ENCODE measurements around the gene JAZF1. TPM values are rescaled to one million over a fixed set of nuclear protein-coding genes. Genes with fewer than 3 reads are reported as not detected.

Gene JAZF1
- polyA plus RNA-seq, 4 donors = 0.67 to 4.6 (median 3.5) TPM

DNA sequence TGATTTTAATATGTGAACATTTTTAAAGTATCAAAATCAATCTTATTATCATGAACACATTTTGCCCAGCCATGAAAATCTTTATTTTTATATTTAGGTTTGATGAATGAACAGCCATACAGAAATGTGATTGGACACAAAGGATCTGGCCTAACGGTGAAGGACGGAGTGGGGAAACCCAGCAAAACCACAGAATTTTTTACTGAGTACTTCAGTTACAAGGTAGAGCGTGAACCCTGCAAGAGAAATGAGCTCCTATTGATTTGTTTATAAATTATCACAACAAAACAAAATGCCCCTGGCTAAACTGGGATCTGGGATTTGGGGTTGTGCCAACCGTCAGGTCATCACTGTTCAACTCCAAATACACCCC is 118.8 kb downstream of the JAZF1 start:
- no peak for DNase-seq
- Histone ChIP-seq H3K4me1 (ENCODE audit: control insufficient read depth in 3 of 3, insufficient read depth in 2 of 3, low read depth in 1 of 3, low read length in 2 of 3) (peaks cover 0 to 7% (median 0%) of the 10 kb centered on the region in 3 donors), H3K27ac (ENCODE audit: low read depth in 1 of 3, low read length in 2 of 3) (no peak overlapping the region), H3K27me3 (ENCODE audit: control insufficient read depth in 3 of 3, insufficient read depth in 3 of 3, low read length in 3 of 3) (no peaks in the 10 kb centered on the region), H3K9me3 (ENCODE audit: control insufficient read depth in 2 of 2, insufficient read depth in 1 of 2, low read depth in 1 of 2, low read length in 1 of 2) (no peaks in the 10 kb centered on the region), H3K36me3 (ENCODE audit: control insufficient read depth in 3 of 3, insufficient read depth in 2 of 3, low read depth in 1 of 3, low read length in 3 of 3) (no peaks in the 10 kb centered on the region), H3K4me3 (ENCODE audit: low read depth in 1 of 3, low read length in 3 of 3) (no peak overlapping the region)
- FAIRE-seq = no peak
- 76 to 82% (median 76%) methylated on average over 4 of the region's 4 CpGs for WGBS, 3 donors

DNA sequence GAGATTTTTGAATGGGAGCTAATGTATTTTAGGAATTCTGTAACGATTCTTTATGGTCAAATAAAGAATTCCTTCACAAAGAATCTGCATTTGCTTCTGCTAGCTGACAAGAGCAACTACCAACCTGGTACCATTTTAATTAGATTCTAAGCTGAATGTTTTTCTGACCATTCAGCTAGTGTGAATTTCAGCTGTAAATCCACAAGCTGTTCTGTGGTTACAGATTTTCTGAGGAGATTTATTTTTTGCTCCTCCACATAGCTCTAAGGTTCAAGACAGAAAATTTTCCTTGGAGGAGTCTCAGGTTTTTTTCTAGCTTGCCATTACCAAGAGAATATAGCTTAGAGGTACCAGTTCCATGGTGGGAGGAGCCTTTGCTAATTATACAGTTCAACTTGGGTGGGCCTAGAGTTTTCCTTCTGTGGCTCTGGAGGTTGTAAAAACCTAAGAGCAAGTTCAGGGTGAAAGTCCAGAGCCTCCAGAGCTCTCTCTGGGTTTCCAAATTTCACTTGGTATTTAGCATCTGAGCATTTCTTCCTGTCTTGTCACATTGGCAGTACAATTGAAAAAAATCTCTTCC is 120.1 kb downstream of the JAZF1 start:
- no peak for FAIRE-seq

DNA sequence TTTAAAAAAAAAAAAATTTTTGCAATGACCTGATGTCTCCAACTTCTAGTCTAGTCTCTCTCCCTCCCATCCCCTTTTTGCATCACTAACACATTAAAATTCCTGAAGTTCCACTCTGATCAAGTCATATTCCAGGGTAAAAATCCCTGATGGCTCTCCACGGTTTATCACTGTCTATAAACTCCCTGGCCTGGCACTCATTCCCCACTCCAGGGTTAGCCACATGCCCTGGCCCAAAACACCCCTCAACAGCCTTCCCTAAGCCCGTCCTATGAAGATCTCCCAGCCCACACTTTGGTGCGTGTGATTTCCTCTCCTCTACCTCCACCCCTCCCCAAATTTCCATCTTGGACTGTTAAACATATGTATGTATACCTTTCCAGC is 125.4 kb downstream of the JAZF1 start:
- FAIRE-seq = no peak
- Histone ChIP-seq H3K27me3 (ENCODE audit: control insufficient read depth in 3 of 3, insufficient read depth in 3 of 3, low read length in 3 of 3) (no peaks in the 10 kb centered on the region), H3K9me3 (ENCODE audit: control insufficient read depth in 2 of 2, insufficient read depth in 1 of 2, low read depth in 1 of 2, low read length in 1 of 2) (no peaks in the 10 kb centered on the region), H3K4me3 (ENCODE audit: low read depth in 1 of 3, low read length in 3 of 3) (no peak overlapping the region), H3K4me1 (ENCODE audit: control insufficient read depth in 3 of 3, insufficient read depth in 2 of 3, low read depth in 1 of 3, low read length in 2 of 3) (peaks cover 0 to 13% (median 0%) of the 10 kb centered on the region in 3 donors), H3K27ac (ENCODE audit: low read depth in 1 of 3, low read length in 2 of 3) (no peak overlapping the region), H3K36me3 (ENCODE audit: control insufficient read depth in 3 of 3, insufficient read depth in 2 of 3, low read depth in 1 of 3, low read length in 3 of 3) (no peaks in the 10 kb centered on the region)
- no peak for DNase-seq
- WGBS, 3 donors = 63 to 77% (median 67%) methylated on average over 3 of the region's 3 CpGs

More for the DNA sequence above, 120.1 kb downstream of the JAZF1 start:
- no peak overlapping the region for H3K27ac ChIP-seq (ENCODE audit: low read depth in 1 of 3, low read length in 2 of 3)
- 33 to 62% (median 37%) methylated on average over 1 of the region's 1 CpG for WGBS, 3 donors
- no peak overlapping the region for H3K4me3 ChIP-seq (ENCODE audit: low read depth in 1 of 3, low read length in 3 of 3)
- H3K36me3 ChIP-seq (ENCODE audit: control insufficient read depth in 3 of 3, insufficient read depth in 2 of 3, low read depth in 1 of 3, low read length in 3 of 3) = no peaks in the 10 kb centered on the region
- peaks cover 0 to 18% (median 0%) of the 10 kb centered on the region in 3 donors for H3K4me1 ChIP-seq (ENCODE audit: control insufficient read depth in 3 of 3, insufficient read depth in 2 of 3, low read depth in 1 of 3, low read length in 2 of 3)
- H3K9me3 ChIP-seq (ENCODE audit: control insufficient read depth in 2 of 2, insufficient read depth in 1 of 2, low read depth in 1 of 2, low read length in 1 of 2) = no peaks in the 10 kb centered on the region
- no peak for DNase-seq
- no peaks in the 10 kb centered on the region for H3K27me3 ChIP-seq (ENCODE audit: control insufficient read depth in 3 of 3, insufficient read depth in 3 of 3, low read length in 3 of 3)

DNA sequence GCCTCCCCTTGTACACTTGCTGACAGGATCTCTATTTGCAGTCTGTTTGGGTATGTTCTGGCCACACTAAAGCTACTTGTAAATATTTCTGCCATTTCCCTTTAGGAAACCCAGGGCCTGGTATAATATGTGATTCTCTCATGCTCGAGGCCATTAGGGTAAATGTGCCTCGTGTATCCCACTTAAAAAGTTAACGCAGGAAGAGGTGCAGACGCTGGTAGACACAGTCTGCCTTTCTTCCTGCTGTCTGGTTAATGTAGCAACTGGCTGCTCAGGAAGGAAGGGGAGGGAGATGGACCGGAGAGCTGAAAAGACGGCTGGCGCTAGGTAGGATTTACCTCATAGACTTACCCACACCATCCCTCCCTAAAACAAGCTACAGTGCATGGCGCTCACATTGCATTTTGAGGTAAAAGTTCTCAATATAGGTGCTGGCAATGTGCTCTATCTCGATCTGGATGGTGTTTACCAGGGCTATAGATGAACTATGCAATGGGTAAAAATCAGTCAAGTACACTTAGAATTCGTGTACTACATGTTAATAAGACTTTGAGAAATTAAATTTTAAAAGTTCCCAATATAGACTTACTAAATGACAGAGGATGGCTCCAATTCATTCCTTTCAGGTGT is 125.9 kb downstream of the JAZF1 start:
- H3K36me3 ChIP-seq (ENCODE audit: control insufficient read depth in 3 of 3, insufficient read depth in 2 of 3, low read depth in 1 of 3, low read length in 3 of 3) = no peaks in the 10 kb centered on the region
- H3K9me3 ChIP-seq (ENCODE audit: control insufficient read depth in 2 of 2, insufficient read depth in 1 of 2, low read depth in 1 of 2, low read length in 1 of 2) = no peaks in the 10 kb centered on the region
- H3K4me1 ChIP-seq (ENCODE audit: control insufficient read depth in 3 of 3, insufficient read depth in 2 of 3, low read depth in 1 of 3, low read length in 2 of 3) = peaks cover 0 to 13% (median 0%) of the 10 kb centered on the region in 3 donors
- no peak overlapping the region for H3K4me3 ChIP-seq (ENCODE audit: low read depth in 1 of 3, low read length in 3 of 3)
- FAIRE-seq (no peak), DNase-seq (no peak)
- H3K27me3 ChIP-seq (ENCODE audit: control insufficient read depth in 3 of 3, insufficient read depth in 3 of 3, low read length in 3 of 3) = no peaks in the 10 kb centered on the region
- 68 to 79% (median 68%) methylated on average over 10 of the region's 10 CpGs for WGBS, 3 donors
- no peak overlapping the region for H3K27ac ChIP-seq (ENCODE audit: low read depth in 1 of 3, low read length in 2 of 3)

DNA sequence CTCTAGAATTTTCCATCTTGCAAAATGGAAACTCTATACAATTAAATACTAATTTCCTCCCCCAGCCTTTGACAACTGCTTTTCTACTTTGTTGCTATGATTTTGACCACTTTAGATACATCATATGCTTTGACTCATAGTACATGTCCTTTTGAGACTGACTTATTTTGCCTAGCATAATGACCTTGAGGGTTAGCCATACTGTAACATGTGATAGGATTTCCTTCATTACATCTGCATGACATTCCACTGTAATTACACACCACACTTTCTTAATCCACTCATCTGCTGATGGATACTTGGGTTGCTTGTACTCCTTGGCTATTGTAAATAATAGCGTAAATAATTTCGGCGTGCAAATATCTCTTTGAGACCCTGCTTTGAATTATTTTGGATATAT is 127.7 kb downstream of the JAZF1 start:
- no peak for FAIRE-seq
- no peak overlapping the region for H3K27ac ChIP-seq (ENCODE audit: low read depth in 1 of 3, low read length in 2 of 3)
- no peak overlapping the region for H3K4me3 ChIP-seq (ENCODE audit: low read depth in 1 of 3, low read length in 3 of 3)
- peaks cover 0 to 13% (median 0%) of the 10 kb centered on the region in 3 donors for H3K4me1 ChIP-seq (ENCODE audit: control insufficient read depth in 3 of 3, insufficient read depth in 2 of 3, low read depth in 1 of 3, low read length in 2 of 3)
- DNase-seq = no peak
- WGBS, 3 donors = 74 to 97% (median 93%) methylated on average over 3 of the region's 3 CpGs
- no peaks in the 10 kb centered on the region for H3K36me3 ChIP-seq (ENCODE audit: control insufficient read depth in 3 of 3, insufficient read depth in 2 of 3, low read depth in 1 of 3, low read length in 3 of 3)
- no peaks in the 10 kb centered on the region for H3K27me3 ChIP-seq (ENCODE audit: control insufficient read depth in 3 of 3, insufficient read depth in 3 of 3, low read length in 3 of 3)
- H3K9me3 ChIP-seq (ENCODE audit: control insufficient read depth in 2 of 2, insufficient read depth in 1 of 2, low read depth in 1 of 2, low read length in 1 of 2) = no peaks in the 10 kb centered on the region

DNA sequence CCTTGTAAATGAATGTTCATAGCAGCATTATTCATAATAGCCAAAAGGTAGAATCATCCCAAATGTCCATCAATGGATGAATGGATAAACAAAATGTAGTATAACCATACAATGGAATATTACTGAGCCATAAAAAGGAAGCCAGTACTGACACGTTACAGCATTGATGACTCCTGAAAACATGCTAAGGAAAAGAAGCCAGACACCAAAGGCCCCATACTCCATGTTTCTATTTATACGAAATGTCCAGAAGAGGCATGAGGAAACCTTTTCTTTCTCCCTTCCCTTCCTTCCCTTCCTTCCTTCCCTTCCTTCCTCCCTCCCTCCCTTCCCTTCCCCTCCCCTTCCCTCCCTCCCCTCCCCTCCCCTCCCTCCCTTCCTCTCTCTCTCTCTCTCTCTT is 131.9 kb downstream of the JAZF1 start:
- no peaks in the 10 kb centered on the region for H3K36me3 ChIP-seq (ENCODE audit: control insufficient read depth in 3 of 3, insufficient read depth in 2 of 3, low read depth in 1 of 3, low read length in 3 of 3)
- 88 to 92% (median 89%) methylated on average over 2 of the region's 2 CpGs for WGBS, 3 donors
- H3K4me1 ChIP-seq (ENCODE audit: control insufficient read depth in 3 of 3, insufficient read depth in 2 of 3, low read depth in 1 of 3, low read length in 2 of 3) = no peaks in the 10 kb centered on the region
- DNase-seq = no peak
- no peaks in the 10 kb centered on the region for H3K9me3 ChIP-seq (ENCODE audit: control insufficient read depth in 2 of 2, insufficient read depth in 1 of 2, low read depth in 1 of 2, low read length in 1 of 2)
- H3K4me3 ChIP-seq (ENCODE audit: low read depth in 1 of 3, low read length in 3 of 3) = no peak overlapping the region
- H3K27me3 ChIP-seq (ENCODE audit: control insufficient read depth in 3 of 3, insufficient read depth in 3 of 3, low read length in 3 of 3) = no peaks in the 10 kb centered on the region
- FAIRE-seq = no peak
- no peak overlapping the region for H3K27ac ChIP-seq (ENCODE audit: low read depth in 1 of 3, low read length in 2 of 3)

DNA sequence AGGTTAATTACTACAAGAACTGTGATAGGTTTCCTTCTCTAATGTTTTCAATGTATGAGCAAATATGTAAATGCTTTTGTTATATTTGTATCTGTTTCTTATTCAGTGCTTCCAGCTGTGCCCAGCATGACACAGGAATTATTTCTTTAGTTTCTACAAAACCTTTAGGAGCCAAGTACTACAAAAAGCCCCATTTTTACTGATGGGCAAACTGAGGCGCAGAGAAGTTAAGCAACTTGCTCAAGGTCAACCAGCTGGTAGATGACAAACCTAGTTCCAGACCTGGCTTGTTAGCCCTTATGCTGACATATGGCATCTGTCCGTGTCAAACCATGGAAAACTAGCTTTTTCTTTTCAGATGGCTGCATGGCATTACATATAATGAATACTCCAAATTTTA is 134.6 kb downstream of the JAZF1 start:
- Histone ChIP-seq H3K4me1 (ENCODE audit: control insufficient read depth in 3 of 3, insufficient read depth in 2 of 3, low read depth in 1 of 3, low read length in 2 of 3) (no peaks in the 10 kb centered on the region), H3K4me3 (ENCODE audit: low read depth in 1 of 3, low read length in 3 of 3) (no peak overlapping the region), H3K36me3 (ENCODE audit: control insufficient read depth in 3 of 3, insufficient read depth in 2 of 3, low read depth in 1 of 3, low read length in 3 of 3) (no peaks in the 10 kb centered on the region), H3K27ac (ENCODE audit: low read depth in 1 of 3, low read length in 2 of 3) (no peak overlapping the region), H3K9me3 (ENCODE audit: control insufficient read depth in 2 of 2, insufficient read depth in 1 of 2, low read depth in 1 of 2, low read length in 1 of 2) (no peaks in the 10 kb centered on the region), H3K27me3 (ENCODE audit: control insufficient read depth in 3 of 3, insufficient read depth in 3 of 3, low read length in 3 of 3) (no peaks in the 10 kb centered on the region)
- 80 to 96% (median 86%) methylated on average over 2 of the region's 2 CpGs for WGBS, 3 donors
- no peak for DNase-seq
- no peak for FAIRE-seq

DNA sequence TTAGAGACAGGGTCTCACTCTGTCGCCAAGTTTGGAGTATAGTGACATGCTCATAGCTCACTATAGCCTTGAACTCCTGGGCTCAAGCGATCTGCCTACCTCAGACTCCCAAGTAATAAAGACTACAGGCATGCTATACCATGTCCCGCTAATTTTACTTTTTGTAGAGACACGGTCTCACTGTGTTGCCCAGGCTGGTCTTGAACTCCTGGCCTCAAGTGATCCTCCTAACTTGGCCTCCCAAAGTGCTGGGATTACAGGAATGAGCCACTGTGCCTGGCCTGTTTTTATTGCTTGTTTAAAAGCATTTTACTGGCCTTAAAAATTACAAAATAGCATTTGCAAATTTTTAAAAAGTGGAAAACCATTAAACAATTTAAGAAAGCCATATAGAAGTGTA is 135.0 kb downstream of the JAZF1 start:
- Histone ChIP-seq H3K27ac (ENCODE audit: low read depth in 1 of 3, low read length in 2 of 3) (no peak overlapping the region), H3K27me3 (ENCODE audit: control insufficient read depth in 3 of 3, insufficient read depth in 3 of 3, low read length in 3 of 3) (no peaks in the 10 kb centered on the region), H3K4me3 (ENCODE audit: low read depth in 1 of 3, low read length in 3 of 3) (no peak overlapping the region), H3K4me1 (ENCODE audit: control insufficient read depth in 3 of 3, insufficient read depth in 2 of 3, low read depth in 1 of 3, low read length in 2 of 3) (no peaks in the 10 kb centered on the region), H3K36me3 (ENCODE audit: control insufficient read depth in 3 of 3, insufficient read depth in 2 of 3, low read depth in 1 of 3, low read length in 3 of 3) (no peaks in the 10 kb centered on the region), H3K9me3 (ENCODE audit: control insufficient read depth in 2 of 2, insufficient read depth in 1 of 2, low read depth in 1 of 2, low read length in 1 of 2) (no peaks in the 10 kb centered on the region)
- DNase-seq (no peak), FAIRE-seq (no peak)
- WGBS, 3 donors = 89 to 95% (median 90%) methylated on average over 4 of the region's 4 CpGs

DNA sequence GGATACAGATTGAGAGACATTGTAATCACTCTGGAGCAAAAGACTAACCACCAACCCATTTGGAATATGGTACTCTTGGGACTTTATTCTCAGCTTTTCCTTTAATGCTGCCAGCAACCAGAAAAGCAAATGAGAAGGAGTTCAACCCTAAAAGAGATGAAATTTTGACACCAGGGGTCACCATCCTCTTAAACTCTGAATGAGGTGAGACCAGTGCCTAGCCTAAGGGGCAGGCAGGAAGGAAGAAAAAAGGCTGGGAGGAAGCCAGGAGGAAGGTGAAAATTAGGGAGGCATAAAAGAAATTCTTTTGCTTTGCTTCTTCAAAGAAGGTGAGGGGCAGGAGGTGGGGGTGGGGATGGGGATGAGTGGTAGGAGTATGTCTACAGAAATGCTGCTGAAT is 135.8 kb downstream of the JAZF1 start:
- H3K27ac ChIP-seq (ENCODE audit: low read depth in 1 of 3, low read length in 2 of 3) = no peak overlapping the region
- FAIRE-seq (no peak), DNase-seq (no peak)
- no peaks in the 10 kb centered on the region for H3K9me3 ChIP-seq (ENCODE audit: control insufficient read depth in 2 of 2, insufficient read depth in 1 of 2, low read depth in 1 of 2, low read length in 1 of 2)
- no peaks in the 10 kb centered on the region for H3K4me1 ChIP-seq (ENCODE audit: control insufficient read depth in 3 of 3, insufficient read depth in 2 of 3, low read depth in 1 of 3, low read length in 2 of 3)
- H3K27me3 ChIP-seq (ENCODE audit: control insufficient read depth in 3 of 3, insufficient read depth in 3 of 3, low read length in 3 of 3) = no peaks in the 10 kb centered on the region
- H3K4me3 ChIP-seq (ENCODE audit: low read depth in 1 of 3, low read length in 3 of 3) = no peak overlapping the region
- H3K36me3 ChIP-seq (ENCODE audit: control insufficient read depth in 3 of 3, insufficient read depth in 2 of 3, low read depth in 1 of 3, low read length in 3 of 3) = no peaks in the 10 kb centered on the region
